IPS DF 4.7 (cell line): ENCODE measurements around the gene MECR.
"Not testable (repeated sequence)": the region's sequence is repeated elsewhere in the genome, so short reads cannot be mapped to it uniquely, and the experiment has no call there.

Experiments used
- DNase-seq: peaks from one replicate; pipeline ENCODE4 v3.0.0-alpha.2; 2013; ENCODE audit warnings: low spot score; ENCODE audit errors: extremely low read depth

Gene MECR

GRCh38 chr1:29236712-29237128, 6.0 kb upstream of the MECR start:
- no peak for DNase-seq

GRCh38 chr1:29235955-29236711, 5.4 kb upstream of the MECR start, which contains the start of gene PTPRU:
Gene PTPRU (plus strand): TSS chr1:29236522. CDS start chr1:29236645, 123 bp downstream.
- no peak for DNase-seq

- DNase-seq: not testable (repeated sequence)
Measured at GRCh38 chr1:29234881-29235280, 4.1 kb upstream of the MECR start.

- DNase-seq: no peak
Measured at GRCh38 chr1:29234471-29234870, 3.7 kb upstream of the MECR start.

- DNase-seq: no peak
Measured at GRCh38 chr1:29233693-29234092, 3.0 kb upstream of the MECR start.

- no peak for DNase-seq
Measured at GRCh38 chr1:29232387-29232786, 1.7 kb upstream of the MECR start.

GRCh38 chr1:29230204-29230552, 556 bp downstream of the MECR start:
- no peak for DNase-seq

- DNase-seq: no peak
Measured at GRCh38 chr1:29227511-29227910, 3.2 kb downstream of the MECR start.

- no peak for DNase-seq
Measured at GRCh38 chr1:29225361-29225760, 5.4 kb downstream of the MECR start.

GRCh38 chr1:29224356-29224837, 6.3 kb downstream of the MECR start:
- DNase-seq: no peak

GRCh38 chr1:29223521-29223920, 7.2 kb downstream of the MECR start:
- DNase-seq: no peak

- DNase-seq: no peak
Measured at GRCh38 chr1:29222686-29223085, 8.0 kb downstream of the MECR start.

- not testable (repeated sequence) for DNase-seq
Measured at GRCh38 chr1:29222260-29222659, 8.5 kb downstream of the MECR start.

- DNase-seq: no peak
Measured at GRCh38 chr1:29221296-29221695, 9.4 kb downstream of the MECR start.

- DNase-seq: no peak
Measured at GRCh38 chr1:29218223-29218622, 12.5 kb downstream of the MECR start.

- DNase-seq: no peak
Measured at GRCh38 chr1:29217633-29218032, 13.1 kb downstream of the MECR start.

- no peak for DNase-seq
Measured at GRCh38 chr1:29213055-29213454, 17.7 kb downstream of the MECR start.

- no peak for DNase-seq
Measured at GRCh38 chr1:29211086-29212030, 19.4 kb downstream of the MECR start.

- no peak for DNase-seq
Measured at GRCh38 chr1:29210278-29211085, 20.3 kb downstream of the MECR start.

- DNase-seq: no peak
Measured at GRCh38 chr1:29209173-29209572, 21.6 kb downstream of the MECR start.

GRCh38 chr1:29208442-29208841, 22.3 kb downstream of the MECR start:
- DNase-seq: no peak
